HG03139 (cell line): ENCODE data around the gene TOM1L2.

Experiments used
- ATAC-seq: cut with Tn5 transposase; IDR thresholded peaks from one replicate; pipeline ENCODE4 v1.9.1; 2021; ENCODE audit not compliant: unreplicated experiment

Gene TOM1L2

DNA sequence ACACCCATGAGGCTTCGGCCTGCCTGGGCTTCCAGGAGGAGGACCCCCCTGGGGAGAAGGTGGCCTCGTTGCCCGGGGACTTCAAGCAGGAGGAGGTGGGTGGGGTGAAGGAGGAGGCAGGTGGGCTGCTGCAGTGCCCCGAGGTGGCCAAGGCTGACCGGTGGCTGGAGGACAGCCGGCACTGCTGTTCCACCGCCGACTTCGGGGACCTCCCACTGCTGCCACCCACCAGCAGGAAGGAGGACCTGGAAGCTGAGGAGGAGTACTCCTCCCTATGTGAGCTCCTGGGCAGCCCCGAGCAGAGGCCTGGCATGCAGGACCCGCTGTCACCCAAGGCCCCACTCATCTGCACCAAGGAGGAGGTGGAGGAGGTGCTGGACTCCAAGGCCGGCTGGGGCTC lies 176.9 kb downstream of the TOM1L2 start:
- ATAC-seq: no peak

DNA sequence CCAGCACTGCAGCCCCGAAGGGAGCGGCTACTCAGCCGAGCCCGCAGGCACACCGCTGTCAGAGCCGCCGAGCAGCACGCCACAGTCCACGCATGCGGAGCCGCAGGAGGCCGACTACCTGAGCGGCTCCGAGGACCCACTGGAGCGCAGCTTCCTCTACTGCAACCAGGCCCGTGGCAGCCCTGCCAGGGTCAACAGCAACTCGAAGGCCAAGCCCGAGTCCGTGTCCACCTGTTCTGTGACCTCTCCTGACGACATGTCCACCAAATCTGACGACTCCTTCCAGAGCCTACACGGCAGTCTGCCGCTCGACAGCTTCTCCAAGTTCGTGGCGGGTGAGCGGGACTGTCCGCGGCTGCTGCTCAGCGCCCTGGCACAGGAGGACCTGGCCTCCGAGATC lies 177.8 kb downstream of the TOM1L2 start:
- no peak for ATAC-seq
